HG02642 (cell line): ENCODE results near the gene KXD1.

Experiments used
- ATAC-seq: cut with Tn5 transposase; IDR thresholded peaks from one replicate; pipeline ENCODE4 v1.9.1; 2021; ENCODE audit warnings: mild to moderate bottlenecking; ENCODE audit not compliant: unreplicated experiment, poor library complexity

The KXD1 gene

DNA sequence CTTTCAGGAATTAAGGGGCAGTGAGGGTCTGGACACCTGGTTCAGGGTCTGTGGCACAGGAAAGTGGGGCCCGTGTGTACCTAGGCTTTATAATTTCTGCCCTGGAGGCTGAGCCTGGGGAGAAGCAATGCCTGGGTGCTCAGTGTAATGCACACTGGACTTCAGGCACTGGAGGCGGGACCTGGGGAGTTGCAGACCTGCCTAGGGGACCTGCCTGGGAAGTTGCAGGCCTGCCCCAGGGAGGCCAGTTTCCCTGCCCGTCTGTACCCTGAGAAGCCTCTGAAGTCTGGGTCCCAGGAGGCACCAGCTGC is 52.5 kb downstream of the KXD1 start:
- no peak for ATAC-seq

DNA sequence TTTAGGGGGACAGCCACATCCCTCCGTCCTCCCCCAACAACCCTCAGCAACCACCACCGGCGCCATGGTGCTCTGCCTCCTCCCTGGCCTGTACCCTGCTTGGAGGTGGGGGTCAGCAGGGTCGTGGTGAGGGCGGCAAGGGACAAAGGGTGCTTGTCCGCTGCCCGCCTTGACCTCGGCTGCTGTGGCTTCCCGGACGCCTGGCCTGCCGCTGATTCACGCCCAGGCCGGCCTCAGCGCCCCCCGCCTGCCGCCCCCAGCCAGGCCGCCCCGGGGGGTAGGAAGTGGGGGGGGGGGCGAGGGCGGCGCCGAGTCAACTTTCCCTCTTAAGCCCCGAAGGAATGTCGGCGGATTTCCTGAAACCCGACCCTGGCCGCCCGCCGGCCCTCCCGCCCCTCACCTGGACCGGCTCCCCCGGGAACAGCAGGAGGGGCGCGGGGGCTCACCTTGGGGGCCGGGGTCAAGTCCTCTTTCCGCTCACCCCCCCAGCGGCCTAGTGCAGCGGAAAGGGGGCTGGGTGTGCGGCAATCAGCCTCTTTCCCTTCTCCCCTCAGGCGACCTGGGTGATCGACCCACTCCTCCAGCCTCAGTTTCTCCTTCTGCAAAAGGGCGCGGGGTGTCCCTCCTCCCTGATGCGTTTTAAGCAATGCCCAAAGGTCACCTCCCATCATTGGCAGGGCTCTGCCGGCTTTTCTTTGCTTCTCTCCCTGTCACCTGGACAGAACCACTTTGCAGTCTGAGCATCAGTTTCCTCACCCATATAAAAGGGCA is 53.1 kb downstream of the KXD1 start:
- ATAC-seq = no peak

DNA sequence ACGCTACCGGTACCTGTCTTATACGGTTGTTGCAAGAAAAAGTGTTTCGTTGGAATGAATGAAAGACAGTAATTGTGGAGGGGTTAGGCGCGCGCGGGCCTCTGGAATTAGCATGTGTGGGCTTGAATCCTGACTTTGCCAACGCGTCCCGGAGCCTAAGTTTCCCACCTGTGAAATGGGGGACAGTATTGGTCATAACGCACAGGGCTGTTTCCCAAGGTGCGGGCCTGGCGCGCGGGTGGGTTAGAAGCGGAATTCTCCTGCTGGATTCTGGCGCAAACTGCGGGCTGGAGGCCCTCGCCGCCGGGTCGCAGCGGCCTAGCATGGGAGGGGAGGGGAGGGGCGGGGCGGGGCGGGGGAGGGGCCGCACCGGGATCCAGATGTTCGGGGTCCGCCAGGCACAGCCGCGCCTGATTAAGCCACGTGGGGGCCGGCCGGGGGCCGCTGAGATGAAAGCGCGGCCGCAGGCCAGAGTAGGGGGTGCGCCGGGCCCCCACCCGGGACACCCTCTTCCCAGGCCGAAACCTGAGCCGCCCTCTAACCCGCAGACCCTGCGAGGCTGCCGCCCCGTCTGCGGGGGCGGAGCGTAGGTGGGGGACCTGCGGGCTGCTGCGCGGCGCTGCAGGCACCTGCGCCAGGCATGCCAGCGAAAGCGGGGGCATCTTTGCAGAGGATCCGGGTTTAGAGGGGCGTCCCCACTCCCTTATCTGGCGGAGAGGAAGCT is 53.8 kb downstream of the KXD1 start:
- ATAC-seq = no peak

DNA sequence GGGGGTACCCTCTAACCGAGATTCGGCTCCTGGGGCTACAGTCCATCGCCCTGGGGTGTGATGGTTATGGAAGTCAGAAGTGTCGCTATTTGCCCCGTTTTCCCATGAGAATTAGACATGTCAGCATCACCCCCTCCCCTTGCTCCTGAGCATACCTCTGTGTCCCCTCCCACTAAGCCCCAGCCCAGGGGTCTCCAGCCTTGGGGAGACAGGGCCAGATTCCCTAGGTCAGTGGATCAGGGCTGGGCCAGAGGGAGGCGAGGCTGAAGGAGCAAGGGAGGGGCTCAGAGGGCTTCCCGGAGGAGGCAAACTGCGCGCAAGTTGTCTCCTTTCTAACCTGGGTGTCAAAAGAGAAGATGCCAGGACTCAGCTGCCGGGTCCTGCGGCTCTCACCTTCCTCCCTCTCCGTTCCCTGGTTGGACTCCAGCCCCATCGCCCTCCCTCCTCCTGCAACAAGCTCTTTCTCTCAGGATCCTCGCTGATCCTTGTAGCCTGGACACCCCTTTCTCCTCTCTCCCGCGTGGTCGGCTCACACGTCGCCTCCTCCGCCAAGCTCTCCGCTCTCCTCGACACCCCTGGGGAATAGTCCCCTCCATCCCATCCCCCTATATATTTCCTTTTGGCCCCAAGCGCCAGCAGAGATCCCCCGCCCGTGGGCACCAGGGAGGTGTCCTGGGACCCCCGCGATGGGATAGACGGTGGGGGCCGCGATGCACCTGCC is 54.5 kb downstream of the KXD1 start:
- no peak for ATAC-seq

DNA sequence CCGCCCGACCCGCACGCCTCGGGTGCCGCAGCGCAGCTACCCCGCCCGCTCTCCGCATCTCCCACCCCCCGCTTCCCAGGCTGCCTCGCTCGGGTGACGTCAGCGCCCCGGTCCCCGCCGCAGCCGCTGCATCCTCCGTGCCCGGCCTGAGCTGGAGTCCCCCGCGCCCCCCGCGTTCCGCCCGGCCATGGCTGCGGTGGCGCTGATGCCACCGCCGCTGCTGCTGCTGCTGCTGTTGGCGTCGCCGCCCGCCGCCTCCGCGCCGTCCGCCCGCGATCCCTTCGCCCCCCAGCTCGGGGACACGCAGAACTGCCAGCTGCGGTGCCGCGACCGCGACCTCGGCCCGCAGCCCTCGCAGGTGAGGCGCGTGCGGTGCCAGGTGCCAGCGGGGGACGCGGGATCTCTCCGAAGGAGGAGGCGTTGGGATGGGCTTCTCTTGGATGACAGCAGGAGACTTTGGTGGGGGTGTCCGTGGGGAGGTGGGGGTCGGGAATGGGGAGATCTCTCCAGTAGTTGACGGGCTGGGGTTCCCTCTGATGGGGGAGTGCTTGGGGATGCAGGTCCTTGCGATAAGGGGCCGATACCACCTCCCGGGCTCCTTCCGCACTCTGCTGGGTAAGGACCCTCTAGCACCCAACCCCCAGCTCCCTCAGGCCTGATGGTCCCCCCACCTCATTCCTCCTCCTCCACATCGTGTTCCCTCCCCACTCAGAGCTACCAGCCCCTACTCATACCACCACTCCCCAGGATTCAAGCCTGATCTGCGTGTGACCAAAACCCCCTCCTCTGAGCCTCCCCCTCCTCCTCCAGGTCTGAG is 55.3 kb downstream of the KXD1 start, which contains the start of gene TMEM59L:
Gene TMEM59L (plus strand): TSS at position 99 of the 817 bp plus-strand sequence. CDS start 89 bp downstream, at position 188.
- ATAC-seq = no peak

DNA sequence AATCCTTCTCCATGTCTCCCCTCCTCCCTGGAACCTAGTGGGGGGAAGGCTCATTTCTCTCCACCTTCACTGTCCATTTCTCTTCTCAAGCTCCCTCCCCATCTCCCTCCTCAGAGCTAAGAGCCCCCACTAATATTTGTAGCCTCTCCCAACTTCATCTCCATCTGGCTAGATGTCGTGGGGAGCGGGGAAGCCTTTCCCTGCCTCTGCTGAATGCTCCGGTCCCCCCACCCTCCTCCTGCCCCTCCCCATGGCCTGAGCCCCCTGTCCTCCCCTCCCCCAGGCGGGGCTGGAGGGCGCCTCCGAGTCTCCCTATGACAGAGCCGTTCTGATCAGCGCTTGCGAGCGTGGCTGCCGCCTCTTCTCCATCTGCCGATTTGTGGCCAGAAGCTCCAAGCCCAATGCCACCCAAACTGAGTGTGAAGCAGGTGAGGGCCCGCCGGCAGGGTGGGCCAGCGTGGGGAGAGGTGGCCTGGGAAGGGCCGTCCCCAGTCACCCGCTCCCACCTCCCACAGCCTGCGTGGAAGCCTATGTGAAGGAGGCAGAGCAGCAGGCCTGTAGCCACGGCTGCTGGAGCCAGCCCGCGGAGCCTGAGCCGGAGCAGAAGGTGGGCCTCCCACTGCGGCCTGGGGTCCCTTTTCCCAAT is 56.0 kb downstream of the KXD1 start:
- ATAC-seq = no peak

DNA sequence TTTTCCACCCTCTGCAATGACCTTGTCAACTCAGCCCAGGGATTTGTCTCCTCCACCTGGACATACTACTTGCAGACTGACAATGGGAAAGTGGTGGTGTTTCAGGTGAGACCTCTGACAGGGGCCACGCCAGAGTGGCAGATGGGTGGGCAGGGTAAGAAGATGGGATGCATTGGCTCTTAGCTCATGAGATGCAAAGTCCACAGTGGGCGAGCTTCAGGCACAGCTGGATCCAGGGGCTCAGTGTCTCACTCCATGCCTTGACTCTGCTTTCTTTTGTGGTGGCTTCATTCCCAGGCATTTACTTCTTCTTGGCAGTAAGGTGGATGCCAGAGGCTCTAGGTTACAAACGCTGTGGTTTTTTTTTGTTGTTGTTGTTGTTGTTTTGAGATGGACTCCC is 58.4 kb downstream of the KXD1 start:
- no peak for ATAC-seq

DNA sequence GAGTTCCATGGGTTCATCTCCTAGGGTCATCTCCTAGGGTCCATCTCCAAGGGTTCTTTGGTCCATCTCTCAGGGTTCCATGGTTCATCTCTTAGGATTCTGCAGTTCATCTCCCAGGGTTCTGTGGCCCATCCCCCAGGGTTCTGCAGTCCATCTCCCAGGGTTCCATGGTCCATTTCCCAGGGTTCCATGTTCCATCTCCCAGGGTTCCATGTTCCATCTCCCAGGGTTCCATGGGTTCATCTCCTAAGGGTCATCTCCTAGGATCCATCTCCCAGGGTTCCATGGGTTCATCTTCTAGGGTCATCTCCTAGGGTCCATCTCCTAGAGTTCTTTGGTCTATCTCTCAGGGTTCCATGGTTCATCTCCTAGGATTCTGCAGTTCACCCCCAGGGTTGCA is 59.9 kb downstream of the KXD1 start:
- ATAC-seq = no peak

DNA sequence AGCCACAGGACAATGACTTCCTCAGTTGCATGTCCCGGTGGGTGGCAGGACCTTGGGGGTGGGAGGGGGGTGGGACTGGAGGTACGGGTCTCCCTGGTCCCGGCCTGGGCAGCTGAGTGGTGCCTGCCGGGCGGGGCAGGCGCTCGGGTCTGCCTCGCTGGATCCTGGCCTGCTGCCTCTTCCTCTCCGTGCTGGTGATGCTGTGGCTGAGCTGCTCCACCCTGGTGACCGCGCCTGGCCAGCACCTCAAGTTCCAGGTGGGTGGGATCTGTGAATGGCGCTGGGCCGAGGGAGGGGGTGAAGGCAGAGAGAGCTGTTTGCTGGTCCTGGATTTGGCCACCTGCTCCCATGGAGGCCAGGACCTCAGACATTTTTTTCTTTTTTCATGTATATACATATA is 60.6 kb downstream of the KXD1 start:
- ATAC-seq = no peak
